IMR-90 (cell line): ENCODE measurements around the gene MECP2. TPM values are rescaled to one million over a fixed set of nuclear protein-coding genes. Genes with fewer than 3 reads are reported as not detected.

Source experiments
- ATAC-seq: fragments of 200-7000 bp; cut with Tn5 transposase; 2 replicates; pipeline ENCODE4 v1.9.1; 2020; ENCODE audit warnings: low read depth, mild to moderate bottlenecking, moderate library complexity
- BruUV-seq: library from RNA; stranded (reverse); fragments of 400-500 nt; replicated peaks from 2 replicates; lab custom pipeline; 2021; lab: Mats Ljungman, UMichigan
- CTCF ChIA-PET: fragments of 300-600 bp; formaldehyde crosslinking; extraction: SDS; loops from one replicate; lab custom pipeline; 2021; ENCODE audit warnings: antibody characterized with exemption; lab: Yijun Ruan, JAX
- POLR2A ChIA-PET: fragments of 300-600 bp; sonication (Branson Sonifier 250); formaldehyde crosslinking; loops from one replicate; lab custom pipeline; 2022; ENCODE audit warnings: antibody characterized with exemption; ENCODE audit not compliant: unreplicated experiment; lab: Charles Lee
- DNase-seq: peaks from one replicate; pipeline ENCODE4 v3.0.0; 2013
- H2AFZ ChIP-seq: replicated peaks from 2 replicates; pipeline ENCODE3; 2013; ENCODE audit warnings: low read length, mild to moderate bottlenecking; ENCODE audit not compliant: poor library complexity
- H2AK5ac ChIP-seq: 2 replicates; pipeline ENCODE4 v1.6.1; 2013; ENCODE audit warnings: low read depth, low read length, inconsistent platforms
- H2AK9ac ChIP-seq: replicated peaks from 2 replicates; pipeline ENCODE3; 2013; ENCODE audit warnings: mild to moderate bottlenecking, low read depth, low read length, moderate library complexity; ENCODE audit not compliant: poor library complexity
- H2BK120ac ChIP-seq: 2 replicates; pipeline ENCODE4 v1.6.1; 2013; ENCODE audit warnings: low read depth, low read length, inconsistent platforms
- H2BK15ac ChIP-seq: 3 replicates; pipeline ENCODE4 v1.6.1; 2013; ENCODE audit warnings: low read depth, low read length, inconsistent platforms
- H2BK20ac ChIP-seq: 2 replicates; pipeline ENCODE4 v1.6.1; 2013; ENCODE audit warnings: low read depth, mild to moderate bottlenecking, inconsistent platforms, low read length, moderate library complexity
- H2BK5ac ChIP-seq: 2 replicates; pipeline ENCODE4 v1.6.1; 2013; ENCODE audit warnings: mild to moderate bottlenecking, low read depth, low read length, inconsistent platforms; ENCODE audit not compliant: poor library complexity, severe bottlenecking
- H3K14ac ChIP-seq: replicated peaks from 2 replicates; pipeline ENCODE4 v1.6.1; 2013; ENCODE audit warnings: low read depth, low read length, inconsistent platforms
- H3K18ac ChIP-seq: 2 replicates; pipeline ENCODE4 v1.6.1; 2013; ENCODE audit warnings: low read depth, low read length, control low read depth
- H3K23ac ChIP-seq: 2 replicates; pipeline ENCODE4 v1.6.1; 2013; ENCODE audit warnings: low read depth, low read length, inconsistent platforms
- H3K27ac ChIP-seq: 2 replicates; pipeline ENCODE4 v1.5.1; 2013; ENCODE audit warnings: mild to moderate bottlenecking, control low read depth, low read length; ENCODE audit not compliant: insufficient read depth
- H3K27me3 ChIP-seq: 2 replicates; pipeline ENCODE4 v1.6.1; 2013; ENCODE audit warnings: low read length; ENCODE audit not compliant: control insufficient read depth, insufficient read depth
- H3K36me3 ChIP-seq: 2 replicates; pipeline ENCODE4 v1.6.1; 2013; ENCODE audit warnings: low read length, mixed read lengths; ENCODE audit not compliant: control insufficient read depth, insufficient read depth
- H3K4ac ChIP-seq: 2 replicates; pipeline ENCODE4 v1.6.1; 2013; ENCODE audit warnings: low read depth, low read length, inconsistent platforms
- H3K4me1 ChIP-seq: 2 replicates; pipeline ENCODE4 v1.6.1; 2013; ENCODE audit warnings: low read length, mixed read lengths; ENCODE audit not compliant: control insufficient read depth, insufficient read depth
- H3K4me2 ChIP-seq: 2 replicates; pipeline ENCODE4 v1.6.1; 2013; ENCODE audit warnings: low read depth, mild to moderate bottlenecking, control low read depth, low read length, moderate library complexity
- H3K4me3 ChIP-seq: 2 replicates; pipeline ENCODE4 v1.5.1; 2013; ENCODE audit warnings: low read depth, mild to moderate bottlenecking, control low read depth, low read length, moderate library complexity; ENCODE audit not compliant: insufficient read depth
- H3K56ac ChIP-seq: 2 replicates; pipeline ENCODE4 v1.6.1; 2013; ENCODE audit warnings: low read length, inconsistent platforms; ENCODE audit not compliant: insufficient read depth; ENCODE audit errors: extremely low read depth
- H3K79me1 ChIP-seq, 2 experiments: 2 replicates each; pipeline ENCODE4 v1.6.1; 2013; ENCODE audit warnings: low read length in 2 of 2, inconsistent platforms in 1 of 2, low read depth in 1 of 2
- H3K9ac ChIP-seq: 2 replicates; pipeline ENCODE4 v1.6.1; 2013; ENCODE audit warnings: low read depth, low read length, control low read depth
- H3K9me1 ChIP-seq: 2 replicates; pipeline ENCODE4 v1.6.1; 2013; ENCODE audit warnings: low read length, inconsistent platforms; ENCODE audit not compliant: insufficient read depth
- H3K9me3 ChIP-seq: 2 replicates; pipeline ENCODE4 v1.6.1; 2013; ENCODE audit warnings: low read length; ENCODE audit not compliant: control insufficient read depth, insufficient read depth
- H4K20me1 ChIP-seq: 2 replicates; pipeline ENCODE4 v1.6.1; 2013; ENCODE audit warnings: low read length, inconsistent platforms; ENCODE audit not compliant: insufficient read depth
- H4K5ac ChIP-seq: 2 replicates; pipeline ENCODE4 v1.6.1; 2013; ENCODE audit warnings: mild to moderate bottlenecking, low read depth, low read length, control low read depth
- H4K8ac ChIP-seq, 2 experiments: 2 replicates each; pipeline ENCODE4 v1.6.1; 2013; ENCODE audit warnings: low read depth in 2 of 2, low read length in 2 of 2, control low read depth in 1 of 2, inconsistent platforms in 1 of 2
- H4K91ac ChIP-seq: 2 replicates; pipeline ENCODE4 v1.6.1; 2013; ENCODE audit warnings: low read depth, low read length, inconsistent platforms; ENCODE audit not compliant: insufficient read depth
- CHD1 ChIP-seq: IDR thresholded peaks from 2 replicates; pipeline ENCODE4 v1.6.1; 2012; ENCODE audit warnings: low read depth, low read length, improper control_type of control experiment
- MXI1 ChIP-seq: IDR thresholded peaks from 2 replicates; pipeline ENCODE4 v1.6.1; 2012; ENCODE audit warnings: low read depth, mild to moderate bottlenecking, low read length, moderate library complexity, borderline replicate concordance
- POLR2A ChIP-seq: IDR thresholded peaks from 2 replicates; pipeline ENCODE4 v1.6.1; 2012; ENCODE audit warnings: mild to moderate bottlenecking, low read depth, low read length
- RCOR1 ChIP-seq: IDR thresholded peaks from 2 replicates; pipeline ENCODE4 v1.6.1; 2012; ENCODE audit warnings: mild to moderate bottlenecking, low read length, improper control_type of control experiment; ENCODE audit not compliant: insufficient replicate concordance
- RFX5 ChIP-seq: IDR thresholded peaks from 2 replicates; pipeline ENCODE4 v1.8.0; 2012; ENCODE audit warnings: low read depth, mild to moderate bottlenecking, low read length, moderate library complexity
- WGBS, 2 experiments: methylation state at CpG; one replicate each; pipeline versions ENCODE4 v1.1.5 to v1.1.7; 2013; ENCODE audit warnings: missing lambda C conversion rate in 2 of 2; ENCODE audit not compliant: insufficient read length in 1 of 2; ENCODE audit errors: extremely low coverage in 2 of 2; 5-methylcytosine and 5-hydroxymethylcytosine counted together
- dilution Hi-C: fragments of 300-500 bp; cut with HindIII; formaldehyde crosslinking; loops from one replicate; pipeline ENCODE4 v1.14.3; 2018; ENCODE audit warnings: low sequenced_read_pairs; ENCODE audit not compliant: unreplicated experiment
- in situ Hi-C: fragments of 300-500 bp; cut with MboI; formaldehyde crosslinking; loops from 3 replicates; pipeline ENCODE4 v1.14.3; 2019; ENCODE audit warnings: low sequenced_read_pairs, inconsistent platforms, mixed read lengths
- intact Hi-C: fragments of 100-400 bp; cut with micrococcal nuclease; formaldehyde crosslinking; loops from 2 replicates; pipeline ENCODE4 v1.10.0; 2022
- polyA plus RNA-seq, 3 experiments: library from polyadenylated mRNA; depleted of rRNA; stranded (reverse); fragments of >200 nt; gene quantifications; 2 replicates each; pipeline ENCODE4 v1.2.3, GENCODE V29; 2012; ENCODE audit warnings: low replicate concordance in 1 of 3
- total RNA-seq: library from RNA; depleted of rRNA; stranded (reverse); fragments of >200 nt; gene quantifications from 2 replicates; pipeline ENCODE4 v1.2.3, GENCODE V29; 2012
- TF ChIP-seq, protein P1 (sequence below): fragments of 150-350 bp; IDR thresholded peaks from 2 replicates; pipeline ENCODE4 v1.6.1; 2017; ENCODE audit warnings: mild to moderate bottlenecking, antibody characterized with exemption, low read length, low read depth
- TF ChIP-seq, protein P2 (sequence below): conservative IDR thresholded peaks from 2 replicates; pipeline ENCODE4 v1.5.1; 2012; ENCODE audit warnings: mild to moderate bottlenecking, low read depth, low read length, improper control_type of control experiment

MECP2 gene
- total and polyA plus RNA-seq, 2 of the 4 experiments (the other 2 are of a cell fraction) = 8.4 to 10.1 TPM

DNA sequence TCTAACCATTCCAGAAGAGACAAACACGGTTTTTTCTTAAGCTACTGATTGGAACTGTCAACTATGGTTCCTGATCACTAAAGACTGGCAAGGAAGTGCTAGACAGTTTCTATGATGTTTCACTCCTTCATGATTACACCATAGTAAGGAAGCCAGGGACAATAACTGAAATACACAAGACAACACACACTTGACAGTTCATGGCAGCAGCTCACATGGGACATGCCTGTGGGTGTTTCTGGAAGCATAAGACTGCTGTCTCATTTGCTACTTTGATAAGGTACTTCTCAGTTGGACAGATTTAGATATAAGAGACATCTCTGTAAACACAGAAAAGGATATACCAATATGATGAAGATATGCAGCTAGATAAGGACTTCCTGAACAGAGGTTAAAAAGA, 69.5 kb downstream of the MECP2 start:
- dilution Hi-C loops = no loop called here
- no peak overlapping the region for H2AK5ac ChIP-seq
- H3K18ac ChIP-seq = no peak overlapping the region
- POLR2A ChIA-PET = no interaction called here
- no peak overlapping the region for H2BK5ac ChIP-seq
- no peak overlapping the region for H3K4me3 ChIP-seq
- H4K8ac ChIP-seq = no peak overlapping the region
- H3K4me1 ChIP-seq = peaks cover 5% of the 10 kb centered on the region; the same call in 1 of the 2 replicates
- H2AFZ ChIP-seq = no peak overlapping the region
- peaks cover 9% of the 10 kb centered on the region; the same call in 1 of the 2 replicates for H4K20me1 ChIP-seq
- no peak overlapping the region for H2BK120ac ChIP-seq
- H3K23ac ChIP-seq = no peak overlapping the region
- H3K9me3 ChIP-seq = no peaks in the 10 kb centered on the region
- no peak overlapping the region for H3K27ac ChIP-seq
- no peak overlapping the region for H2BK20ac ChIP-seq
- peaks cover 9 to 11% of the 10 kb centered on the region in 2 experiments; a peak in 3 of 4 replicates for H3K79me1 ChIP-seq
- no peak overlapping the region for H3K9ac ChIP-seq
- H3K4ac ChIP-seq = no peak overlapping the region
- BruUV-seq = no TSS peak
- H2AK9ac ChIP-seq = no peak overlapping the region
- ATAC-seq (no peak), DNase-seq (no peak)
- intact Hi-C loops = no loop called here
- peaks cover 18% of the 10 kb centered on the region for H3K36me3 ChIP-seq
- in situ Hi-C loops = no loop called here
- WGBS, 2 experiments = no CpG with 5 or more reads among the region's 1 CpG
- no peak overlapping the region for H2BK15ac ChIP-seq
- no peak overlapping the region for H4K91ac ChIP-seq
- H3K56ac ChIP-seq = no peak overlapping the region
- H3K27me3 ChIP-seq = no peaks in the 10 kb centered on the region; the same call in 1 of the 2 replicates
- no peak overlapping the region for H3K14ac ChIP-seq
- TF ChIP-seq RCOR1 (no peak), POLR2A (no peak), MXI1 (no peak), RFX5 (no peak), CHD1 (no peak)
- TF ChIP-seq, protein P1, sequence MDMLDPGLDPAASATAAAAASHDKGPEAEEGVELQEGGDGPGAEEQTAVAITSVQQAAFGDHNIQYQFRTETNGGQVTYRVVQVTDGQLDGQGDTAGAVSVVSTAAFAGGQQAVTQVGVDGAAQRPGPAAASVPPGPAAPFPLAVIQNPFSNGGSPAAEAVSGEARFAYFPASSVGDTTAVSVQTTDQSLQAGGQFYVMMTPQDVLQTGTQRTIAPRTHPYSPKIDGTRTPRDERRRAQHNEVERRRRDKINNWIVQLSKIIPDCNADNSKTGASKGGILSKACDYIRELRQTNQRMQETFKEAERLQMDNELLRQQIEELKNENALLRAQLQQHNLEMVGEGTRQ = no peak
- TF ChIP-seq, protein P2, sequence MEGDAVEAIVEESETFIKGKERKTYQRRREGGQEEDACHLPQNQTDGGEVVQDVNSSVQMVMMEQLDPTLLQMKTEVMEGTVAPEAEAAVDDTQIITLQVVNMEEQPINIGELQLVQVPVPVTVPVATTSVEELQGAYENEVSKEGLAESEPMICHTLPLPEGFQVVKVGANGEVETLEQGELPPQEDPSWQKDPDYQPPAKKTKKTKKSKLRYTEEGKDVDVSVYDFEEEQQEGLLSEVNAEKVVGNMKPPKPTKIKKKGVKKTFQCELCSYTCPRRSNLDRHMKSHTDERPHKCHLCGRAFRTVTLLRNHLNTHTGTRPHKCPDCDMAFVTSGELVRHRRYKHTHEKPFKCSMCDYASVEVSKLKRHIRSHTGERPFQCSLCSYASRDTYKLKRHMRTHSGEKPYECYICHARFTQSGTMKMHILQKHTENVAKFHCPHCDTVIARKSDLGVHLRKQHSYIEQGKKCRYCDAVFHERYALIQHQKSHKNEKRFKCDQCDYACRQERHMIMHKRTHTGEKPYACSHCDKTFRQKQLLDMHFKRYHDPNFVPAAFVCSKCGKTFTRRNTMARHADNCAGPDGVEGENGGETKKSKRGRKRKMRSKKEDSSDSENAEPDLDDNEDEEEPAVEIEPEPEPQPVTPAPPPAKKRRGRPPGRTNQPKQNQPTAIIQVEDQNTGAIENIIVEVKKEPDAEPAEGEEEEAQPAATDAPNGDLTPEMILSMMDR = no peak
- H4K5ac ChIP-seq = no peak overlapping the region
- 0 out of 2 replicates have a peak, but pooled peaks cover 1% of the 10 kb centered on the region for H3K9me1 ChIP-seq
- CTCF ChIA-PET = no interaction called here
- H3K4me2 ChIP-seq = no peak overlapping the region
